ENCODE measurements around the gene CDH12.
"Not testable (repeated sequence)": the region's sequence is repeated elsewhere in the genome, so short reads cannot be mapped to it uniquely, and the experiment has no call there.

CDH12 gene

DNA sequence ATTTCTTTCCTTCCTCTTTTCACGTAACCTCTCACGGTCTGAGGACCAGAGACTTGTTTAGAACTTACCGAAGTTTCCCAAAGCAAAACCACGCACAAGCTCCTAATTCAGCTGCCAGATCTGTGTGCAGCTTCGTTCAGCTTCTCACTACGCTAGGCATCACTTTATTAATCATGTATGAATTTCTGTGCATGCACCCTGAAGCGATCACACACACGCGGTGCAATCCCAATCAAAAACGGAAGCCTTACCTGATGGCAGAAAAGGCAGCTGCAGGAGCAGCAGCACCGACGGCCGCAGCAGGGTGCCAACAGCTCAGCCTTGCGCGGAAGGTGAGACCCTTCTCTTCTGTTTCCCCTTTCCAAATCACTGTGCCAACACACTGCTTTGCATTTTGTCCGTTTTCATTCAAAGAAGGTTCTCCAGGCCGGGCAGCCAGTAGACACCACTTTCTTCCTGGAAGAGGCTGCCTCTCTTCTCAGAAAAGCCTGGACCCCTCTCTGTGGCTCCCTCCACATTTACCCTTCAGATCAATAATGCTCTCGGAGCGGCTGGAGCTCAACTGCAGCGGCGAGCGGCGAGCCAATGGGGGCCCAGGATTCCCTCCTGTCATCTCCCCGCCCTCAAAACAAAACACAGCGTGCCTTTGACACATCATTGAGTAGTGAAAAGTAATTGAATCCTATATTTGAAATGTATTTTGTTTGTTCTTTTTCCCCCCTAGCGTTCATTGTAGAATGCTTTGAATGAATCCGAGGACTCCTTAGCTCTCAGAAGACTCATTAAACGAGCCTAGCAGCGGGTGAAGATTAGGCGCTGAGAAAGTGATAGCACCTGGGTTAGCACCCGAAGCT lies at the start of gene CDH12:
Gene CDH12, minus strand, starts transcription at position 538 of the 854 bp plus-strand sequence.
- no peak for DNase-seq

DNA sequence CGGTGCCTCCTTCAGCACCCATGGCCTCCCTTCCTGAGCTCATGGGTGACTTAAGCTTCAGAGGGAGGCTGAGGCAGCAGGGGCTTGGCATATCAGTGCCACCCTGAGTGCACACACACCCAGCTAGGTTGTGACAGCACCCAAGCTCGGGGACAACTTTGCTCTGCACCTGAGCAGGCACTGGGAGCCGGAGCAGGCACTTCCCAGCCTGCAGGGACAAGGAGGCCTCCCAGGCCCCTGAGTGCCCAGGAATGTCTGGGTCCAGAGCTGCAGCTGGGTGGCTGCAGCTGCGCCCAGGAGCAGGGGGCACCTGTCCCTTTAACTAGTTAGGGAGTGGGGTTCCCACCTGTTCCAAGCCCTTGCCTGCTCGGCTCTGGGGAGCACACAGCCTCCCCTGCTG lies 48.7 kb upstream of the CDH12 start:
- no peak for DNase-seq

DNA sequence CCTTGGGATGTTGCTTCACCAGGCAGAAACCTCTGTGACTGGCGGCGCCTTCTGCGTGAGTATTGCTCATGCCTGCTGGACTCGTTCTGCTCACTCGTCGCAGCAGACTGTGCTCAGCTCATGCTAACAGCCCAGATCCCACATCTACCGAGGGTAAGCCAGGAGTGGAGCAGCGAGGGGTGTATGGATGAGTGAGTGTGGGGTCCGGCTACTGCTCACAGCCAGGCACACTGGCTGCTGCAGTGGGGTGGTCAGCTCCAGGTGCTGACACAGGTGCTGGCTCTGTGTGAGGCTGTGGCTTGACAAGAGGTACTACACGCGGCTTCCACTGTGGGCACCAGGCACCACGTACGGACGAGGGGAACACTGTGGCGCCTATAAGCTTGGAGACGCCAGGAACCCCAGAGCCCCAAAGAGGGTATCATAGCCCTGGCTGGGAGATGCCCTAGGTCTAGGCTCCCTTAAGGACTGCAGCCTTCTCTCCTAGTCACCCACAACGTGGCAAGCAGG lies 47.7 kb upstream of the CDH12 start:
- no peak for DNase-seq

DNA sequence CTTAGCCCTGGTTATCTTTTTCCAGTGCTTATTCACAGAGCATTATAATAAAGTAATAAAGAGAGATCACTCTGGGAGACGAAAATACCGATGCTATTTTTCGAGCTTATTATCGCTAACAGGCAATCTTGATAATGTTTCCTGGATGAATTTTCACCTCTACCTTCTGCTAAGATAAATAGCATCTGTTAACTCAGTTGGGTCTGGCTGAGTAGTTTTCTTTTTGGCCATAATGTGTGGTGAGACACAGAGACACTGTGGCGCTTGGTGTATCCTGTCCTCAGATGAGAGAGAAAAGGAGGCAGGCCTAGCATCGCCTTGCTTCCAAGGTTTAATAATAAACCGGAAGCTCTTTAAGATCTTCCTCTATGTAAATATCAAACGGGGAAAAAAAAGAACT lies 46.2 kb upstream of the CDH12 start:
- no peak for DNase-seq

DNA sequence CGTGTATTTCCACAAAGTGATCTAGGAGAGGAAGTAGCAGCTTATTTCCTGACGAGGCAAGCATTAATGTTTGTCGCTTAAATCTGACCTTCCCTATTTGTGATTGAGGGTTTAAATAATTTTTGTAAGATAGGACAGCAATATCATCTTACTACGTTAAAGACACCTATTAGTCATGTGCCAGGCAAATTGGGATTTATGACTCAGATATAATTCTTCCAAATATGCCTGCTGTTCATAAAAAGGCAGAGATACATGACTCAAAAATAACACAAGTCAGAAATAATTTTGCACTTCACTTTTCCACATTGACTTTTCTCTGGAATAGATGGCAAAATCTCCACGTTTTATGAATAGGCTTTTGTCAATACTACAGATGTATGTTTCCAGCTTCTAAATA lies 43.0 kb upstream of the CDH12 start:
- no peak for DNase-seq

DNA sequence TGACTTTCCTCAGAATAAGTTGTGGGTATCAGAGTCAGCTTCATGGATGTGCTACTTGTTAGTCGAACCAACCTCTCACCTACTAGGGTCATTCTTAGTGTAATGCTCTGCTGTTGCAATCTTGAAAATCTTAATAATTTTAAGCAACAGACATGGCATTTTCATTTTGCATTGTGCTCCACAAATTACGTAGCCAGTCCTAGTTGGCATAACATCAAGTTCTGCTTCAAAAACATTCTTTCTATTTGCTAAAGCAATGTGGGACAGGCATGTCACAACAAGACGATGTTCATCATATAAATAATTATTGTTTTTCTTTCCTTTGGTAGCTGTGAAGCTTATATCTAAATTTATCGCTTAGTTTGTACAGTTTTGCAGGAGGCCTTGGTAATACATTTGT lies 39.3 kb upstream of the CDH12 start:
- DNase-seq: no peak

DNA sequence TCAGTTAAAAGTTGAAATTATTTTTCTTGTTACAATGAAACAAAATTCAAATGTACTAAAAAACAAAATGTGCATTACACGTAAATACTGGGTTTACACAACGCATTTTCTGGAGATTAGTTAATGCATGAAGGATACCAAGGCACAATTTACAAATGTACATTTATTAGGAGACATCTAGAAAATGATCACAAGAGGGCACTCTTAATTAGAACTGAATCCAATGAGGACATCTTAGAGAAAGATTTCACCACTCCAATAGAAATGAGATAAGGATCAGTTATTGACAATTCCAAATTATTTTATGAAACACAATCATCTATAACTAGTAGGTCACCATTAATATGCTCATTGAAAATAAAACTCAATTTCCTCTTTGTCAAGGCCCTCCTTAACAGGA lies 36.6 kb upstream of the CDH12 start:
- no peak for DNase-seq

DNA sequence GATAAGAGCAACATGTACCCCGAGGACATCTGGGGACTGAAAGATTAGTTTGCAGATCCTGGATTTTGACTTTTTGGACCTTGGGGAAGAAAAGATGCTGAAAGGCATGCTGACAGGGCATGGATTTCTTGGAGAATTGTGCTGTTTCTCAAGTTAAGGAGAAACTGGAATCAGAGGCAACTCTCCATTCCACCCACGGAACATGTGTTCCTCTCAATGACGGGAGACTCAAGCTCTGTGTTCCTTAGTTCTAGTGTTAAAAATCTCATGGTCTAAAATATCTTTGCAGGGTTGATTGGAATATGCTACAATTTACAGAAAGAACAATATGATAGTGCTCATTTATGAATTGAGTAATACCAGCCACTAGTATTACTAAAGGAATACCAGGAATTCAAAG lies 34.4 kb upstream of the CDH12 start:
- DNase-seq: no peak

DNA sequence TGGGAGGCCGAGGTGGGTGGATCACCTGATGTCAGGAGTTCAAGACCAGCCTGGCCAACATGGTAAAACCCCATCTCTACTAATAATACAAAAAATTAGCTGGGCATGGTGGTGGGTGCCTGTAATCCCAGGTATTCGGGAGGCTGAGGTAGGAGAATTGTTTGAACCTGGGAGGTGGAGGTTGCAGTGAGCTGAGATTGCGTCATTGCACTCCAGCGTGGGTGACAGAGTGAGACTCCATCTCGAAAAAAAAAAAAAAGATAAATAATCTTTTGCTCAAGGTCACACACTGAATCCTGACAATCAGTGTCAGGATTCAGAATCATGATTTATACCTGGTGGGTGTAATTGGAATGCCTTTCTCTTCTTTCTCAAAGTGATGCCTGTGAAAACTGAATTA lies 5.8 kb upstream of the CDH12 start:
- DNase-seq: not testable (repeated sequence)

DNA sequence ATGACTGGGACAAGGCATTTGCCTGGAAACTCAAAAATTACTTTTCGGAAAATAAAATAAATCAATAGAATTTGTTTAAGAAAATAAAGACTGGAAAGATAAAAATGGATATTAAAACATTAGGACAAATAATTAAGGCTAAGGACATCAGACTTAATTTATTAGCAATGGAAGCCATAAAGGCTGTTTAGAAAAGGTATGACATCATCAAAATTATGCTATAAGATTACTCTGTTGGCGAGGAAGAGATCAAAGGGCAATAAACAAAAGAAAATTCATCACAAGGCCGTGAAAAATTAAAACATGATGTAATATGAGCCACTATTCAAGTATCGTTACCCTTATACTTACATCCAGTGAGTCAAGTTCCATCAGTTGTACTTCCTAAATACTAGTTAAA lies 2.7 kb upstream of the CDH12 start:
- DNase-seq: no peak

DNA sequence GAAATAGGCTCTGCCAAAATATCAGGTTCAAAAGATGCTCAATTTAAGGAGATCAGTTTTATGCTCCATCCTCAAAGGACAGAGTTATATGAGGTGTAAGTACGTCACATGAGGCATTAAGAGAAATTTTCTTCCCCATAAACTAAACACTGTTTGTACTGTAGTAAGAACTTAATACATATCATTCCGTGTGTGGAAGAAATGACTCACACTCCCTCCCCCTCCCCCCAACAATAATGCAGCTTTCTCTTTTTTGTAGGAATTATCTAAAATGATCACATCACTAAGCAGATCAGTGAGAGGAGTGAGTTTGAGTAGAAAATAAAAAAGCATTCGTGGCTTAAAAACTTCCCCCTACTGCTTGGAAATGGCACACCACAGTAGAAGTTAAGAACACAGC lies 2.2 kb downstream of the CDH12 start:
- DNase-seq: no peak

DNA sequence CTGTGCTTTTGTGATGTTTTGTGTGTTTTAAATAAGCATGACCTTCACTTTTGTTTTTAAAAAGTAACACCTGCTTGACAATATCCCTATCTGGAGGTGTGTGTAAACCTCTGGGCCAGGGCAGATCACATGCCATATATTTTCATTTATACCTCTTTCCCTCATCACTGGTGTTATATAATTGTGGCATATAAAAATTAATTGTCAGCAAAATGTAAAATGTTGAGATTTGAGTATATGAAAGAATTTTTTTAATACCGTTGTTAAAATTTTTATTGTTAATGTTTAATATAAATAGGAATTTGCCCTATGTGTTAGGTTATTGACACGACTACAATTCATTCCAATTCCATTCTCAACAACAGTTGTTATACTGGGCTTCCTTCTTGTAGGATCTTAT lies 6.5 kb downstream of the CDH12 start:
- no peak for DNase-seq

DNA sequence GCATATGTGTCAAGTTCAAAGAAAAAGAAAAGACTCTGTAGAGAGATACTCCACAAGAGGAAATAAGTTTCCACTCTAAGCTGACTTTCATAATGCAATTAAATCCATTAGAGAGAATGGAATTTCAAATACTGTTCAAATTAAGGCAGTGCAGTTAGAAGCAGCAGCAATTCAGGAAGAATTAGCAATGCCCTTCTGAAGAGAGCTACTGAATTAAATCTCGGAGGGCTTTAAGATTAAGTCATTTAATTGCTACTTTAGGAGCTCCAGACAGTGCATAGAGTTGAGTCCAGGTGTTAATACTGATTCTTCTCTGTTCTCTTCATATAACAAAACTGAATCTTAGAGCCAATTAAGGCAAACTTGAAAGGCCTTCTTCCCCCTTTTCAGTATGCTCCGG lies 8.5 kb downstream of the CDH12 start:
- DNase-seq: no peak

DNA sequence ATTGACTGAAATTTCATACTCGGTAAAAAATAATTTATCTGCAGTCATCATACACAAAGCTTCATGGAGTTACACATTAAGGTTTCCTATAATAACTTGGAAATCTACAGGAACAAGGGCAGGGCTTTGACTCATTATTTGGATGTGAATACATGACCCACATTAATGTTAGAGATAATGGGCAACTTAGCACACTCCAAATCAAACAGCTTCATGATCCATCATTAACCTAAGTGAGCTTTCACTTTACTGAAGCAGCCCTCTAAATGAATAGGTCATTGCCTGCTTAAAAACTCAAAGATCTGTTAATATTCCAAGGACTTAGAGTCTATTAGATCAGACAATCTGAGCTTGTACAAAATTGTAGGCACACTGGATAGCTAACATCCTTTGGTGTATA lies 9.0 kb downstream of the CDH12 start:
- no peak for DNase-seq

DNA sequence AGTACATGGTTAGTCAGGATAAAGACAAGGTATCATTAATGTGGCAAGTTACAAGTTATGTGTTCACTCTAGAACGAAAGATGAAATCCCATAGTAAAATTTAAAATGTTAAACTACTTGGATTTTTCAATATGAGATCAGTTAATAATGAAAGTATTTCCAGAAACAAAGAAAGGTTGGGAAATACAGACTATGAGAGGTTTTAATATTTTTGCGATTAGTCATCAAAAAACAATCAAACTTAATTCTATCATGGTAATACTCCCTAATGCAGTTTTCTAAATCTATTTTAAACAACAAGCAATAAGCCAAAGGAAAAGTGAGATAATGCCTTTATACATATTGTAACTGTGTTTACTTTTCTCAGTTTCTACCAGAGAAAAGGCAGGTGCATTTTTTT lies 10.6 kb downstream of the CDH12 start:
- DNase-seq: no peak

DNA sequence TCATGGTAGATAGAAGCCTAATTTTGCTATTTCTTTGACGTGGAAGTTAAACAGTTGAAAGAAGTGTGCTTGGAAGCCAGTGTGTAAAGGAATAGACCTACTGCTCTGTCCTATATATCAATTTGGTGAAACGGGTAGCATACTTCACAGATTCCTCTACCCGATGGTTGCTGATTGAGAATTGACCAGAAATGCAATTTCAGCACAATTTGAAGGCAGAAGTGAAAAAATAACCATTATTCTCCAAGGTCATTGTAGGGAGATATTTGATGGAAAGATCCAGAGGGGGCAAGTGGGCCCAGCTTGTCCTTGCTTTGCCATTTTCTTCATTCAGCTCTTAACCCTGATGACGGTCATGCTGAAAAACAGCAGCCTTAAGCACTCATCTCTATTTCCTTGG lies 15.3 kb downstream of the CDH12 start:
- no peak for DNase-seq

DNA sequence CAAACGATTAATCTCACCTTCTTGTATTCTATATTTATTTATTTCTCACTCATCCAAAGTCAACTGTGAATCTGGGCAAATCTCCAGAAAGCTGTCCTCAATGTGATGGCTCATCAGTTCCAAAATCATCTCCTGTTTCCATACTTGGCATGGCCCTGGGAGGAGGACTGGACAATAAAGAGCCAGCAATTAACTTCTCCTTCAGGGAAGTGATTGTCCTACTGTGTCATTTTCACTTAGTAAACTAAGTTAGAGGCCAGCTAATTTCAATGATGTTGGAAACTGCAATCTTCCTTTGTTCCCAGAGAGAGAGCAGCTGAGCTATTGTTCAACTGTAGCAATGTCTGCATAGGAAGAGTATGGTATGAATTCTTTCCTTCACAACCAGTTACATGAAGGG lies 17.5 kb downstream of the CDH12 start:
- no peak for DNase-seq

DNA sequence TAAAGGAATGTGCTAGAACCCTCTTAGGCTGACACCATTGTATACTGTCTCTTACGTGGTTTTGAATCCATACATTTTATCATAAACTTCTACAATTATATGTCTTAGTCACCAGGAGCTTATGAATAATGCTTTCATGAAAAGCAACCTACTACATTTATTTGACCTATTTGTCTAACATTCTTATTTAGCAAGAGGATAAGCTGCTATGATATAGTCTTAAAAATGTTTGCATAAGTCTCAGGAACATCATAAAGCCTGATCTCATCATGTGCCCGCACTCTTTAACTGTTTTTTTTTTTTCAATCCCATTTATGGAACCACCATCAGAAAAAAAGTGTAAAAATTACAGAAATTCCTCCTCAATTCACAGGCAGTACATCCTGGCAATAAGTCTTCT lies 59.7 kb downstream of the CDH12 start:
- no peak for DNase-seq

DNA sequence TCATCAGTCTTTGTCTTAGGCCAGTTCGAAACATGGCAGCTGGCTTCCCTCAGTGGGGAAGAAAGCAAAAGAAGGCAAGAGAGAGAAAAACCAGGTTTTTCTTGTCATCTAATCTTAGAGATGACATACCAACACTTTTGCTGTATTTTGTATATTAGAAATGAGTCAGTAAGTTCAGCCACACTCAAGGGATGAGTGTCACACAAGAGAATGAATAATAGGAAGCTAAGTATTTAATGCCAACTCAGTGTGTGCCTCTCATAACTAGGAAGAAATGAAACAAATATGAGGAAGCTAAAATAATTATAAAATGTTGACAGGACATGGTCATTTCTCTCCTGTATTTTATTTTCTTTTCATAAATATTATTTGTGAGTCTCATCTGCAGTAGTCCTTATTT lies 65.3 kb downstream of the CDH12 start:
- DNase-seq: no peak

DNA sequence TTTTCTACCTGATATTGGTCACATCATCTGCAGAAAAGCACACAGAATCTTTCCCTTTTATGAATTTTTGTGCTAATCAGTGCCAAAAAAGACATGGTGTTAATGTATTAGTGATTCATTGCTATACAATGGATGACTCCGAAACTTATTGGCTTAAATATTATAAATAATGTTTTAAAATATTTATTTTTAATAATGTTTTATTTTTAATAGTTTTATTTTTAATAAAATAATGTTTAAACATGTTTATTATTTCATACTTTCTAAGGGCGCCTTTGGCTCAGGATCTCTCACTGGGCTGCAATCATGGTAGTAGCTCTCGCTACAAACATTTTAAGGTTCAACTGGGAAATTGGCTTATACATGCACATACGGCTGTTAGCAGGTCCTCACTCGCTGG lies 65.7 kb downstream of the CDH12 start:
- DNase-seq: no peak

DNA sequence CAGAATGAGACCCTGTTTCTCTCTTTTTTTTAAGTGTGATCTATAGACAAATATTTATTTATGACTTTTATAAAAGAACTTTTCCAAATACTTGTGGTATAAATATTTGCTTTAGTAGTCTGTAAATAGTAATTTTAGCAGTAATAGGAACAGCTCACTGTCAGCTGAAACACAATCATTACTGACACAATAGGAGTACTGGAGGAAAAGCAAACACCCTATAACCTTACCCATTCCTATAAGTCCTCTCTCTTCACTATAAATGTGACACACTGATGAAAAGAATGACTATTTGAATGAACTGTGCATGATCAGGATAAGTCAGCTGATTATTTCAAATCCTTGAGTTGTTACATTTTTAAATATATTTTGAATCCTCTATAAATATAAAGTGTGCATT lies 72.4 kb downstream of the CDH12 start:
- no peak for DNase-seq

DNA sequence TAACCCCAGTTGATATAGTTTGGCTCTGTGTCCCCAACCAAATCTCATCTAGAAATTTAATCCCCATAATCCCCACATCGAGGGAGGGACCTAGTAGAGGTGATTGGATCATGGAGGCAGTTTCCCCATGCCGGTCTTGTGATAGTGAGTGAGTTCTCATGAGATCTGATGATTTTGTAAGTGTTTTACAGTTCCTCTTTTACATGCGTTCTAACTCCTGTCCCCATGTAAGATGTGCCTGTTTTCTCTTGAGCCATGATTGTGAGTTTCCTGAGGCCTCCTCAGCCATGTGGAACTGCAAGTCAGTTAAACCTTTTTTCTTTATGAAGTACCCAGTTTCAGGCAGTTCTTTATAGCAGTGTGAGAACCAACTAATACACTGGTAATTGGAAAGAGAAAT lies 73.6 kb downstream of the CDH12 start:
- no peak for DNase-seq

DNA sequence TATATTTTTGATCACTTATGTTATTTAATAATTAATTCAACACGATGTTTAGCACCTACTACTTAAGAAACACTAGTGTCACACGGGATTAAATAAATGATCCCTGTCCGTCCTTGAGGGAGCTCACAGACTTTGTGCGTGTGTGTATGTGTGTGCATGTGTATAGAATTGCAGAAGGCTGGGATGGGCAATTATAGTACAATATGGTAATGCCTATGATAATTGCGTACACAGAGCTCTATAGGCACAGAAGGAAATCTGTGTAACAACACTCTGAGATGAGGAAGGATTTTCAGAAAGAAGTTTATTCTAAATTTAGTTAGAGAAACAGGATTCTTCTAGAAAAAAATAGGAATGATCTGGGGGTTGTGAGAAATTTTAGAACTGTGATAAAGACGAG lies 76.9 kb downstream of the CDH12 start:
- no peak for DNase-seq

DNA sequence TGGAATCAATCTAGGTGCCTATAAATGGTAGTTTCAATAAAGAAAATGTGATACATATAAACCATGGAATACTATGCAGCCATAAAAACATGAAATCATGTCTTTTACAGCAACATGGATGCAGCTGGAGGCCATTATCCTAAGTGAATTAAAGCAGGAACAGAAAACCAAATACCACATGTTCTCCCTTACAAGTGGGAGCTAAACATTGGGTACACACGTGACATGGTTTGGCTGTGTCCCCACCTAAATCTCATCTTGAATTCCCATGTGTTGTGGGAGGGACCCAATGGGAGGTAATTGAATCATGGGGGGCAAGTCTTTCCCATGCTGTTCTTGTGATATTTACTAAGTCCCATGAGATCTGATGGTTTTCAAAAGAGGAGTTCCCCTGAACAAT lies 78.9 kb downstream of the CDH12 start:
- not testable (repeated sequence) for DNase-seq

DNA sequence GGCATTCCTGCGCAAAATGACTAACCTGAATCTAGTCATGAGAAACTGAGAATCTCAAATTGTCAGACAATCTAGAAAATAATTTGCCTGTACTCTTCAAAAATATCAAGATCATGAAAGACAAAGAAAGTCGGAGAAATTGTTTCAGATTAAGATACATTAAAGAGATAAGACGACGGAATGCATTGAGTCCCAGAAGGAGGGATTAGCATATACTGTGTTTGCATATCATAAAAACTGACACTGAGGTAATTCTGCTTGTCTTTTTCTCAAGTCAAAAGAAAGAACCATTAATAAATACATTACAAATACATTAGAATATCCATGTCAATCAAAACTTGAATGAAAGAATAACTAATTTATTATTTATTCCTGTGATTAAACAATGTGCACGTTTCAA lies 88.4 kb downstream of the CDH12 start:
- no peak for DNase-seq

All from CD4-positive, alpha-beta T cell treated with Interleukin-12 subunit alpha and Interleukin-12 subunit beta, for 1 hour (primary cell).